Limb (tissue), 2 donors: ENCODE measurements around the gene C1QTNF3.
"Not testable (repeated sequence)": the region's sequence is repeated elsewhere in the genome, so short reads cannot be mapped to it uniquely, and the experiment has no call there.

Source experiments
- DNase-seq, 2 donors: peaks; one replicate each; pipeline ENCODE4 v3.0.0-alpha.2; 2016; ENCODE audit errors: extremely low spot score in 2 of 2

C1QTNF3 gene

GRCh38 chr5:34051374-34051980 is 8.5 kb upstream of the C1QTNF3 start:
- no peak for DNase-seq

DNA sequence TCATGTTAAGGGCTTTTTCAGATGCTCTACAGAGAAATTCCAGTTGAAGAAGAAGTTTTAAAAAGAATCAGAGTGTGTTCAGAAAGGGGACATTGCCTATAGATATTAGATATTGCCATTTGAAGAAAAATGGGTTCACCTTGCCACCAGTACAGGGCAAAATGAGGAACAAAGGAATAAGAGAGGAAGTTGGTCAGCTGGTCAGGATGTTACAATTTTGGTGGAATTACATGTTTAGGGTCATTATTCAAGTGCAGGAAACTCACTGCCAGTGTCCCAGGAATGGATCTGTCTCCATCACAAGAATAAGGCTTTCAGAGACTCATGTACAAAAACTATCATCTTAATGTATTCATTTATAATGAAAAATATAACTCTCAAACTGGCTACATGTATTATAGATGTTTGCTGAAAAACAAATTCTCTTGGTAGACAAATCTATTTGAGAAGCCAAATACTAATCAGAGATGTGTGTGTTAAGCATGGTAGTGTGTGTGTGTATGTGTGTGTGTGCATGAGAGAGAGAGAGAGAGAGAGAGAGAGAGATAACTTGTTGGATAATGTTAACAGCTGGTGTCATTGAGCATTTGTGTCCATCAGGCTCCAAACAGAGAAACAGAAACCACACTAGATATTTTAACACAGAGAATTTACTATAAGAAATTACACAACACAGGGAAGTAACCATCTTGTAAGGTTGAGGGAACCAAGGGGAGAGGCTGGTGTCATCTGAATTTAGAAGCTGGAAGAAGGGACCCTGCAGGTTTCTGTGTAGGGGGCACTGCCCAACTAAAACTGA is 5.0 kb upstream of the C1QTNF3 start:
- no peak for DNase-seq

DNA sequence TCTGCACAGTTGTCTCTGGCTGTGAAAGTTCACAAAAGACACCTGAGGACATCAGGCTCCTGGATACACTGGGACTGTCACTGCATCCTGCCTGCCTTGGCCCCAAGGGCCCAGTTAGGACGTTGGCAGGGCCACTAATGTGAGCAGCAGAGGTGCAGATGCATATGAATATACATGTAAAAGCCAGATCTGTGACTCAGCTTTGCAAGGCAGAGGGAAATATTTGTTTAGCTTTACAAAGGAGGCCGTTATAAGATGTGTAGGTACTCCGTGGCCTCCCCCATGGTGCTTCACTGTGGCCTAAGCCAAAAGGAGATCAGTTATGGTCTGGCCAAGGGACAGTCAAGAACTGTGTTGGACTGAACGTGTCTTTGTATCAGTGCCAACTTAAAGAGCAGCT is 4.1 kb upstream of the C1QTNF3 start:
- peak in 1 of 2 donors; percentile 55 for DNase-seq

DNA sequence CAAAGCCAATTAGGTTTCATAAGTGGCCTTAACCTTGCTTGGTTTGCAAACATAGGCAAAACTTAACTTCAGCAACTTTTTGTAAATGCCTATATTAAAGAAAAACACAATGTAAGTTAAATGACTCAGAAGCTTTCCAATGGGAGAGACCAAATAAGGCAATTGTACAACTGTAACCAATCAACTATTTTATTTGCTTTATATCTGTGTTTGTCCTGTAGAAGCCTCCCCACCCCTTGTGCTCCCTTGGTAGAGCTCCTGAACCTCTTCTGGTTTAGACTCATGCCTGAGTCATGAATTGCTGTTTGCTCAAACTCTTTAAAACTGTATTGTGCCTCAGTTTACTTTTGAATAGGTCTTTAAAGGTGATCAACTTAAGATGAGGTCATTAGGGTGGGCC is 3.0 kb upstream of the C1QTNF3 start:
- no peak for DNase-seq

- DNase-seq: no peak
Observed at GRCh38 chr5:34045023-34045422, 2.0 kb upstream of the C1QTNF3 start.

DNA sequence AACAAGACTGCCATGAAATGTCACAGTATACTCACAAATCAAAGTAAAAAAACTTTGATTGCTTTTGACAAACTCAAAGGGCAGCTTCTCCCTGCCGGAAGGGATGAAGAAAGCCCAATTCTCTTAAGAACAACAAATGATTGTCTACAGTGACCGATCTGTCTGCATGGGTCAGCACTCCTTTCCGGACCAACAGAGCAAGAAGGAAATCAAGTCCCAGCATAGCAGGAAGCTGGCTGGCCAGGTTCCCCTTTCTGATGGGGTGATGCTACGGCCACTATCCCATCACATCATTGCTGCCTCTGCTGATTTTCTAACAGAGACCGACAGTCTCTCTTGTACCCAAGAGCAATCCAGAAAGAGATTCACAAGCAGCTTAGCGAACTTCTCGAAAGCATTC is 692 bp downstream of the C1QTNF3 start:
- DNase-seq: peak in 1 of 2 donors; percentile 36

- DNase-seq: no peak
Observed at GRCh38 chr5:34041247-34041972, 1.6 kb downstream of the C1QTNF3 start.

- no peak for DNase-seq
Observed at GRCh38 chr5:34040472-34040871, 2.5 kb downstream of the C1QTNF3 start.

- no peak for DNase-seq
Observed at GRCh38 chr5:34039398-34040157, 3.4 kb downstream of the C1QTNF3 start.

GRCh38 chr5:34038838-34039237 is 4.2 kb downstream of the C1QTNF3 start:
- DNase-seq: no peak

DNA sequence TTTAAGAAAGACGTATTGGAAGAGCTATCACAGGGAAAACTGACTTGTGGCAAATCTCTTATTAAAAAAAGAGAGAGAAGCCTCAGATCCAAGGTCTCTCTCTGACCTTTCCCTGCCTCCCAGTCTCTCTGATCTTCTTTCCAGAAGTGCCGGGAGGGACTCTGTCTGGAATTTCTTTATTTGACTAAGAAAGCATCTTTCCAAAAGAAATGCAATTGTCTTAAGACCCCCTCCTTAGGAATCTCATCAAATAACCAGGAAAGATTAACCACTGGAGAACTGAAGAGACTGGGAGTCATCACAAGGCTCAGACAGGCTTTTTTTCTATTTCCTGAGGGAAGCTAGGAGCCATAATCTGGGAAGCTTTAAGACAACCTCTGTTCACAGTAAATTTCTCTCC is 4.6 kb downstream of the C1QTNF3 start:
- no peak for DNase-seq

- no peak for DNase-seq
Observed at GRCh38 chr5:34037726-34038125, 5.3 kb downstream of the C1QTNF3 start.

GRCh38 chr5:34035756-34036155 is 7.3 kb downstream of the C1QTNF3 start:
- no peak for DNase-seq

DNA sequence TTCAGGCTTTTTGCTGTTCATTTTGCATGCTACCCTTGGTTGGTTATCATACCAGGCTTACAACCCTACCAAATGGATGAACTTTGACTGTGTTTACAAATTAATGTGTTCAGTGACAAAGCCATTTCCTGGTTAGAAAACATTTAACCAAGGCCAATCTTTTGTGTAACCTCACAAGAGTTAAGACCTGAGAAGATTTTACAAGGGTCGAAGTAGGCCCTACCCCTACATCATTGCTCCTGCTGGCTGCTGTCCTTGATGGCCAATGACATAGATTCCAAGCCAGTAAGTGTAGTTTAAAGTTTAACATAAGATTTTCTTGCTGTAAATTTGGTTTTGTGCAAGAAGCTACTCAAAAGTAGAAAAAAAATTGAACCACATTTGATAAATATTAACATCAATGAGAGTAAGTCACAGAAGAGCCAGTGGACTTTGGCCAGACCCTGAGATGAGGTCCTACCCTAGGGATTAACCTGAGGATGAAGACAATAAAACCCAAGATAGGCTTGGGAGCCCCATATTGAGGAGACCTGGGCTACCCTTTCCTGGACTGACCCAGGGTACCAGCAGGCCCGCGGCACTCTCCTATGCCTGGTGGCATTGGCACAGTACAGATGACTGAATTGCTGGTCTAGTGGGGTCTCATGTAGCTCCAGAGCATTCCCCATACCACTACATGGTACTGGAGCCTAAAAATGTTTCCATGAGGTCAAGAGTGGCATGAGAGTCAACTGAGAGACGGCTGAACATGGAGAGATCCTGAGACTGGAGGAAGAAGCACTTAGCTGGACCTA is 8.3 kb downstream of the C1QTNF3 start:
- no peak for DNase-seq

GRCh38 chr5:34031966-34032365 is 11.0 kb downstream of the C1QTNF3 start:
- no peak for DNase-seq

DNA sequence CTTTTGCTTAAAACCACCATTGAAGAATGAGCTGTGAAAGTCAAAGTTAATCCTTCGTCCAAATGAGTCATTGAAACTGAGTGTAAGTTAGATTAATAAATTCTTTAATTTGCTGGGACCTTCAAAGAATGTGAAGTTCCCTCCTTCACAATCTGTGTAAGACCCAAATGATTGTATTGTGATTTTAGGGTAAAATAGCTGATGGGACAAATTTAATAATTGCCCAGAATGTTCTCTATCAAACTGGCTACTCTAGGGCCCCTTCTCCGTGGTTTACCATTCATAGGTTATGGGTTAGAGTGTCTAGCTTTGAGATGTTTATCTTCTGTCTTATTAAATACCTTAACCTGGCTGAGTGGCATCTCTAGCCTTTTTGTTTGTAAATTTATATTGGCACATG is 11.9 kb downstream of the C1QTNF3 start:
- DNase-seq: no peak

DNA sequence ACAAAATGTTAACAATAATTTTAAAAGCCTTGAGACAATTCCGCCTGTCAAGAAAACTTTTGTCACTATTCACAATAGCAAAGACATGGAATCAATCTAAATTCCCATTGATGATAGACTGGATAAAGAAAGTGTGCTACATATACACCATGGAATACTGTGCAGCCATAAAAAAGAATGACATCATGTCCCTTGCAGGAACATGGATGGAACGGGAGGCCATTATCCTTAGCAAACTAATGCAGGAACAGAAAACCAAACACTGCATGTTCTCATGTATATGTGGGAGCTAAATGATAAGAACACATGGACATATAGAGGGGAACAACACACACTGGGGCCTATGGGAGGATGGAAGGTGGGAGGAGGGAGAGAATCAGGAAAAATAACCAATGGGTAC is 12.4 kb downstream of the C1QTNF3 start:
- not testable (repeated sequence) for DNase-seq

GRCh38 chr5:34030048-34030447 is 13.0 kb downstream of the C1QTNF3 start:
- no peak for DNase-seq

GRCh38 chr5:34028349-34028748 is 14.7 kb downstream of the C1QTNF3 start:
- no peak for DNase-seq

- no peak for DNase-seq
Observed at GRCh38 chr5:34026089-34026761, 16.8 kb downstream of the C1QTNF3 start.
